GM21423 (cell line): ENCODE results near the gene ERFL.
"Not testable (repeated sequence)": the region's sequence is repeated elsewhere in the genome, so short reads cannot be mapped to it uniquely, and the experiment has no call there.

ENCODE experiments used
- ATAC-seq: cut with Tn5 transposase; IDR thresholded peaks from one replicate; pipeline ENCODE4 v1.9.1; 2021; ENCODE audit warnings: mild to moderate bottlenecking, moderate library complexity; ENCODE audit not compliant: unreplicated experiment

Gene ERFL

GRCh38 chr19:41944336-41944735 lies 16.1 kb upstream of the ERFL start:
- no peak for ATAC-seq

GRCh38 chr19:41941410-41942202 lies 13.4 kb upstream of the ERFL start:
- ATAC-seq: no peak

GRCh38 chr19:41940731-41941409 lies 12.6 kb upstream of the ERFL start:
- ATAC-seq: no peak

GRCh38 chr19:41939861-41940730 lies 11.8 kb upstream of the ERFL start:
- ATAC-seq: no peak

- ATAC-seq: not testable (repeated sequence)
Measured at GRCh38 chr19:41939209-41939608, 11.0 kb upstream of the ERFL start.

- no peak for ATAC-seq
Measured at GRCh38 chr19:41937525-41938468, 9.5 kb upstream of the ERFL start.

GRCh38 chr19:41936961-41937360 lies 8.7 kb upstream of the ERFL start:
- ATAC-seq: no peak

- ATAC-seq: no peak
Measured at GRCh38 chr19:41936416-41936850, 8.2 kb upstream of the ERFL start.

- no peak for ATAC-seq
Measured at GRCh38 chr19:41935760-41936415, 7.6 kb upstream of the ERFL start.

GRCh38 chr19:41934849-41935374 lies 6.7 kb upstream of the ERFL start:
- ATAC-seq: no peak

- no peak for ATAC-seq
Measured at GRCh38 chr19:41933693-41934426, 5.6 kb upstream of the ERFL start.

GRCh38 chr19:41932720-41933332 lies 4.6 kb upstream of the ERFL start:
- no peak for ATAC-seq

GRCh38 chr19:41932259-41932719 lies 4.0 kb upstream of the ERFL start:
- ATAC-seq: no peak

GRCh38 chr19:41930926-41931592 lies 2.8 kb upstream of the ERFL start:
- ATAC-seq: no peak

- no peak for ATAC-seq
Measured at GRCh38 chr19:41930322-41930722, 2.1 kb upstream of the ERFL start.

- no peak for ATAC-seq
Measured at GRCh38 chr19:41929536-41930071, 1.4 kb upstream of the ERFL start.

- no peak for ATAC-seq
Measured at GRCh38 chr19:41928754-41929535, 696 bp upstream of the ERFL start.
